NCI-H2196 (cell line): ENCODE measurements around the gene SRC.
A peak's percentile ranks its signal among the peaks of the same experiment; 100 is the strongest.
"Not testable (repeated sequence)": the region's sequence is repeated elsewhere in the genome, so short reads cannot be mapped to it uniquely, and the experiment has no call there.

Experiments
- DNase-seq: peaks from one replicate; lab custom pipeline; 2025; ENCODE audit not compliant: unreplicated experiment; lab: John Stamatoyannopoulos, UW

SRC gene

DNA sequence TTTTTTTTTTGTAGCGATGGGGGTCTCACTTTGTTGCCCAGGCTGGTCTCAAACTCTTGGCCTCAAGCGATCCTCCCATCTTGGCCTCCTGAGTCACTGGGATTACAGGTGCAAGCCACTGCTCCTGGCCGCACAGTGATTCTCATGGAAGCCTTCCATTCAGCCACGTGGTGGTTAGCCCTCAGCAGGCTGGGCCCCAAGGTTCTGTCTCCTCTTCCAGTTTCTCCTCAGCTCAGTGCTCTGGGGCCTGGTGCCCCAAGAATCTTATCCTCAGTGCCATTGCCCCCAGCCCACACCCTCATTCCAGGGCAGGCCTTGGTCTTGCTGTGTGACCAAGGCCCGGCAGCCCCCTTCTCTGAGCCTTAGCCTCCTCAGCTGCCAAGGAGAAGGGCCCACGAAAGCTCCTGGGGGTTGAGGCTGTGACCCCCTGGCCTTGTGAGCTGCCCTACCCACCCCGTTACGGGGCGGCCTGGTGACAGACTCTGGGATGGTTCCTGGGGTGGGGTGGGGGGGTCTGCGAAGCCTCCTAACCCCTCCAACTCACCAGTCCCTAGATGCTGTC is 16.4 kb downstream of the SRC start:
- no peak for DNase-seq

- DNase-seq: no peak
These were observed 16.9 kb downstream of the SRC start for GRCh38 chr20:37362821-37363220.

- no peak for DNase-seq
These were observed 17.5 kb downstream of the SRC start for GRCh38 chr20:37363221-37364012.

DNA sequence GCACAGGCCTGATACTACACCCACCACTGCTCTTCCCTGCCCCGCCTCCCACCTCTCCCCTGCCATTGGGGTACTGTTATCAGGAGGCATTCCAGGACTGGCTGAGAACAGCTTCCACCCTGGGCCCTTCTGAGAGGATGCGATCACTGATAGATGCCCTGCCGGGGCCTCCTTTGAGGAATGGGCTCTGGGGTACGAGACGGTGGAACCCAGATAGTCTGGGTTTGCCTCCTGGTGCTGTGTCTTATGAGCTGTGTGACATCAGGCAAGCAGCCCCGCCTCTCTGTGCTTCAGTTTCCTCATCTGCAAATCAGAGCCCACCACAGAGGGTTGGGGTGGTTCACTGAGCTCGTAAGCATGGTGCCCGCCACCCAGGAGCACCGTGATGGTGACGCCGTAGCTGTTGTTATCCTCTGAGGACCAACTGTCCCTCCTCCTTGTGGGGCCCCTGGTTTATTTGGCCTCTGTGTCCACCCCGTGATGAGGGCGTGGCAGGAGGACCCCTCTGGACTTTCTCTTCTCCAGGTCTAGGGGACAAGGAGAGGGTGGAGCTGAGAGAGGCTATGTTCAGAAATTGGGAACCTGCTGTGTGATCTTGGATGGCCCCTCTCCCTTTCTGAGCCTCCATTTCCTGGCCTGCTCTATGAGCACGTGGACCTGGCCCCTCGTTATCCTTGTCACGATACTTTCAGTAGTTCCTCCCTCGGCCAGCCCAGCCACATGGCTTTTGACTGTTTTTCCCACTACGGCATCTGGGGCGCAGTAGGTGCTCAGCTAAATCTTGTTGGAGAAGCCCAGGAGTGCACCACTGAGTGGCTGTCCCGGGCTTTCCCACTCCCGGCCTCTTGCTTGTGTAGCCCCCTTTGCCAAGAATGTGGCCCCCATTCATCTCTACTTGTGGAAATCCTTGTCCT is 18.3 kb downstream of the SRC start:
- no peak for DNase-seq

GRCh38 chr20:37364927-37365272 is 19.0 kb downstream of the SRC start:
- no peak for DNase-seq

GRCh38 chr20:37365760-37366638 is 20.1 kb downstream of the SRC start:
- DNase-seq: no peak

GRCh38 chr20:37366743-37367142 is 20.8 kb downstream of the SRC start:
- no peak for DNase-seq

DNA sequence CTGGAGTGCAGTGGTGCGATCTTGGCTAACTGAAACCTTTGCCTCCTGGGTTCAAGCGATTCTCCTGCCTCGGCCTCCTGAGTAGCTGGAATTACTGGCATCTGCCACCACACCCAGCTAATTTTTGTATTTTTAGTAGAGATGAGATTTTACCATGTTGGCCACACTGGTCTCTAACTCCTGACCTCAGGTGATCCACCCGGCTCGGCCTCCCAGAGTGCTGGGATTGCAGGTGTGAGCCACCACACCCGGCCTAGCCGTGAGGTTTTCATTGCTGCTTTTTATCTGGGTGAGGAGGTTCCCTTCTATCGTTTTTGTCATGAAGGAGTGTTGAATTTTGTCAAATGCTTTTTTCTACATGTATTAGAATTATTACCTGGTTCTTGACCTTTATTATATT is 23.9 kb downstream of the SRC start:
- no peak for DNase-seq

- not testable (repeated sequence) for DNase-seq
These were observed 25.9 kb downstream of the SRC start for GRCh38 chr20:37371845-37372244.

DNA sequence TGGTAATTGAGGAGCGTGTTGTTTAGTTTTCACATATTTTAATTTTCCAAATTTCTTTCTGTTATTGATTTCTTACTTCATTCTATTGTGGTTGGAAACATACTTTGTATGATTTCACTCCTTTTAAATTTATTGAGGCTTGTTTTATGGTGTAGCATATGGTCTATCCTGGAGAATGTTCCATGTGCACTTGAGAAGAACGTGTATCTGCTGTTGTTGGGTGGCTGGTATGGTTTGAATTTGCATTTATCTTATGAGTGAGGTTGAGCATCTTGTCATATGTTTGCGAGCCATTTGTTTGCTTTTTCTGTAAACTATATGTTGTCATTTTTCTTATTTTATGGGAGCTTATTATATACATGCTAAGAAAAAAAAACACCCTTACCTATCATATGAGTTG is 26.5 kb downstream of the SRC start:
- no peak for DNase-seq

GRCh38 chr20:37373020-37373598 is 27.2 kb downstream of the SRC start:
- DNase-seq: no peak

DNA sequence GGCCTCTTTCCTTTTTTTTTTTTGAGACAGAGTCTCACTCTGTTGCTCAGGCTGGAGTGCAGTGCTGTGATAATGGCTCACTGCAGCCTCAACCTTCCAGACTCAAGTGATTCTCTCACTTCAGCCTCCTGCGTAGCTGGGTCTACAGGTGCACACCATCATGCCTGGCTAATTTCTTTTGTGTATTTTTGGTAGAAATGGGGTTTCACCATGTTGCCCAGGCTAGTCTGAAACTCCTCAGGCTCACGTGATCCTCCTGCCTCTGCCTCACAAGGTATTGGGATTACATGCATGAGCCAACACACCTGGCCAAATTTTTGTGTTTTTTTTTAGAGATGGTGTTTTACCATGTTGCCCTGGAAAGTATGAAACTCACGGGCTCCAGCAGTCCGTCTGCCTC is 29.3 kb downstream of the SRC start:
- DNase-seq: no peak

- DNase-seq: no peak
These were observed 30.4 kb downstream of the SRC start for GRCh38 chr20:37376324-37376723.

DNA sequence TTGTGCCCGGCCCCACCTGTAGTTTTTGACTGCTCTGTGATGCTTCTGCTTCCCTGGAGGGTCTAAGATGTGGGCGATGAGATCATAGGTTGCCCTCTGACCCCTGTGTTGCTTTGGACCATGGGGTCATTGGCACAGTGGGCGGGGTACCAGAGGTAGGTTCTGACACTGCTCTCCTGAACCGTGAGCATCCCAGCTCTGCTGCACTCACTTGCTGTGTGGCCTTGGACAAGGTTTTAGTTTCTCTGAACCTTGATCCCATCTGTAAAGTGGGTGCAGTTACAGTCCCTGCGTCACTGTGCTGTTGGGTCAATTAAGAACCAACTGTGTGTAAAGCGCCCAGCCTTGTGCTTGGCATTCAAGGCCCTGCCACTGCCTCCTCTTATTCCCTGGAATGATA is 30.9 kb downstream of the SRC start:
- DNase-seq: no peak

DNA sequence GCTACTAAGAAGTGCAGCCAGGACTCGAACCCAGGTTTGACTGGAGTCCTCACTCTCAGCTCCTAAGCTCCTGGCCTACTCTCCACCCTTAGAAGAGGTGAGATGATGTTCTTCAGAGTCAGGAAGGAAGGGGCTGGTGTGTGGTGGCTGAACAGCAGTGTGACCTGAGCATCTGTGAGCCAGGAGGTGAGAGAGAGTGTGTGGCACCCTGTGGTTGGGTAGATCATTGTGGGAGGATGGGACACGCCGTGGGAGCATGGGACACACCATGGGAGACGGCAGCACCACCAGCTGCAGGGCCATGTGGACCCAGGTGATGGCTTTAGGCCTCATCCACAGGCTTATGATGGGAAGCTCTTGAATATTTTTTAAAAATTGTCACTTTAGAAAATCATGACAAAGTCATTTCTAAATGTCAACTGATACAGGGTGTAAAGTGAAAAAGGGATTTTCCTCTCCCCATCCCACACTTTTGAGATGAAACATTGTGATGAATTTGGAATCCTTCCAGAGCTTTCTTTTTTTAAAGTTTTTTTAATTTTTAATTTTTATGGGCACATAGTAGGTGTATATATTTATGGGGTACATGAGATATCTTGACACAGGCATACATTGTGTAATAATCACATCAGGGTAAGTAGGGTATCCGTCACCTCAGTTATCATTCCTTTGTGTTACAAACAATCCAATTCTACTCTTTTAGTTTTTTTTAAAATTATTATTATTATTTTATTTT is 31.6 kb downstream of the SRC start:
- no peak for DNase-seq

GRCh38 chr20:37378420-37378784 is 32.5 kb downstream of the SRC start:
- DNase-seq: no peak

DNA sequence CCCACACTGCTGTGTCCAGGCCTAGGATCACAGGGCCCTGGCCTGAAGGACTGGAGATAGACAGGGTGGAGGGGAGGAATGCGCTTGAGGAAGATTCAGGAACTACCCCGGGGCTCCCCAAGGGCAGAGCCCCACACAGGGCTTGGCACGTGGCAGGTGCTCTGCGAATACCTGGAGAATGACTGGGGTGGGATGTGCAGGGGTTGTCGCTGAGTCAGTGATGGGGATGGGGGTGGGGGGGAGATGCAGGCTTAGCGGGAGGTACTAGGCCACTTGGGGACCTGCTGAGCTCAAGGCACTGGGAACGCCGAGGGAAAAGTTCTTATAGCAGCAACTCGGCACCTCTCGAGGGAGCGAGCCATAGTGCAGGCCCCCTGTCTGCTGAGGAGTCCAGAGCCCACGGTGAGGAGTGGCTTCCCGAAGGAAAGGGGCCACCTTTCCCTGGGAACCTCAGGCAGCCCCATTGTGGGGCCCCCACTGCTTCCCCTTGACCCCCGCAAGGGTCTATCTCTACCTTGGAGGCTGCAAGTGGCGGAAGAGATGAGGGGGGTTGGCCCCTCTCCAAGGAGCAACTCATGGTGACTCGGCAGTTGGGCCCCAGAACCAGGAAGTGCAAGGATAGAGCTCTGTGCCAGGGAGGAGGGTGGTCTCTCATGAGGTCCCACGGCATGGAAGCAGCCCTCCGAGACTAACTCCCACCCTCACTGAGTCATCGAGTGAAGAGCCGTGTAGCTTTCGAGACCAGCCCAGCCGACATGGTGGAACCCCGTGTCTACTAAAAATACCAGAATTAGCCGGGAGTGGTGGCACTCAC is 33.1 kb downstream of the SRC start:
- no peak for DNase-seq

GRCh38 chr20:37379967-37380828 is 34.3 kb downstream of the SRC start:
- peak; percentile 37 for DNase-seq
